Measurements from ENCODE around the gene BCL11B.

The BCL11B gene

DNA sequence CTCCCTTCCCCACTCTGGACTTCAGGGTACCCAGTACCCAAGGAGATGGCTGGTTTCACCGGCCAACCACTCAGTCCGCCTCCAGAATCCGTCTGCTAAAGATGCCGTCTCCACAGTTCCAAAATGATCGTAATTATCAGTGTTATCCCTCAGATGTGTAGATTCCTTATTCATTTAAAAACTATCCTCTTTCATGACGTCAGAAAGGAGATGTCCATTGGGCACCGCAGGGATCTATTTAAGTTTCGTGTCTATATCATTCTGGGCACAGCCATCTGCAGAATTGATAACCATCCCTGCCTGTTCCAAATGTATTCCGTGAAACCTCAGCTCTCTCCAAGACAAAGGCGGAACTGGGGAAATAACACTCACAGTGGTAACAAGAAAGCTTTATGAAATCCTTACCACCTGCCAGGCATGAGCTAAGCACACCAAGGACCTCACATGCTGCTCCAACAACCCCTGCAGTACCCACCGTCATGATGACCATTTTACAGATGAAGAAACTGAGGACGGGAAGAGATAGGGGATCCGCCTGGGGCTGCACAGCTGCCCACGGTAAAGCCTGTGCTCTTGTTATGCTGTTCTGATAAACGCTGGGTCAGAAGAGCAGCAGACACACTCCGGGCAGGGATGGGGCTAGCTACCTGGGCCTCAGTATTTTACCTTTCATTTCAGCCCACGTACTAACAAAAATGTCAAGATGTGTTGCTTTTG is 90.0 kb downstream of the BCL11B start:
- no peak for DNase-seq (ENCODE audit: low spot score)

DNA sequence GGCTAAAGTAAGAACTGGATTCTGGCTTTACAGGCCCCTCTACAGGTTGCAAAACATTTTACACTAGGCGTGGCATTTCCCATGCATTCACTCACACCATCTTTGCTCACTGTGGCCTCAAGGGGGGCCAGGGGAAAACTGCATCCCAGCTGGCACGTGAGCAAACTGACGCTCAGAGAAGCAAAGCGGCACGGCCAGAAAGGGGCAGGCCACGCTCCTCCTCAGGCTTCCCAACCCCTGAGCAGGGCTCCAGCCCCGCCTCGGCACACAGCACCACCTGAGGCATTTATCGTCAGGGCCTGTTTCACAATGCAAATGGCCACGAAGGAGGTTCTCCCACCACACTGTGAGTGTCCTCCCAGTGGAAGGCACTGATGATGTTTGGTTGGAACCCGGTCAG is 90.8 kb downstream of the BCL11B start:
- DNase-seq (ENCODE audit: low spot score): no peak

GRCh38 chr14:99179946-99180345 is 92.1 kb downstream of the BCL11B start:
- no peak for DNase-seq (ENCODE audit: low spot score)

DNA sequence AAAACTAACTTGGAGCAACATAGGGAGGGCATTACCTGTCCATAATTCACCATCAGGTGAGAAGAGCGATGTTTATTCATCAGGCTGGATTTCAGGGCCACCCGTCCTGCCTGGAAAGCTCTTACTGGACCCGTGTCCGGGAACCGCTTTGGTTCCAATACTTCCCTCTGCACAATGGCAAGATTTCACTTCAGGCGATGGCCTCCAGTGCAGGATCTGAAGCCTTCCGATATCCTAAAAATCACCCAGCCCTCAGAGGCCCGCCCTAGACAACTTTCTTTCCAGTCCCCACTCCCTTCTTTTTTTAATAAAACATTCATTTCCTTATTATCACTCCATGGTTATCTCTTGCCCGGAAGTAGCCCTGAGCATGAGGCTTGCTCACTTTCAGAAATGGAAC is 92.5 kb downstream of the BCL11B start:
- DNase-seq (ENCODE audit: low spot score): no peak

DNA sequence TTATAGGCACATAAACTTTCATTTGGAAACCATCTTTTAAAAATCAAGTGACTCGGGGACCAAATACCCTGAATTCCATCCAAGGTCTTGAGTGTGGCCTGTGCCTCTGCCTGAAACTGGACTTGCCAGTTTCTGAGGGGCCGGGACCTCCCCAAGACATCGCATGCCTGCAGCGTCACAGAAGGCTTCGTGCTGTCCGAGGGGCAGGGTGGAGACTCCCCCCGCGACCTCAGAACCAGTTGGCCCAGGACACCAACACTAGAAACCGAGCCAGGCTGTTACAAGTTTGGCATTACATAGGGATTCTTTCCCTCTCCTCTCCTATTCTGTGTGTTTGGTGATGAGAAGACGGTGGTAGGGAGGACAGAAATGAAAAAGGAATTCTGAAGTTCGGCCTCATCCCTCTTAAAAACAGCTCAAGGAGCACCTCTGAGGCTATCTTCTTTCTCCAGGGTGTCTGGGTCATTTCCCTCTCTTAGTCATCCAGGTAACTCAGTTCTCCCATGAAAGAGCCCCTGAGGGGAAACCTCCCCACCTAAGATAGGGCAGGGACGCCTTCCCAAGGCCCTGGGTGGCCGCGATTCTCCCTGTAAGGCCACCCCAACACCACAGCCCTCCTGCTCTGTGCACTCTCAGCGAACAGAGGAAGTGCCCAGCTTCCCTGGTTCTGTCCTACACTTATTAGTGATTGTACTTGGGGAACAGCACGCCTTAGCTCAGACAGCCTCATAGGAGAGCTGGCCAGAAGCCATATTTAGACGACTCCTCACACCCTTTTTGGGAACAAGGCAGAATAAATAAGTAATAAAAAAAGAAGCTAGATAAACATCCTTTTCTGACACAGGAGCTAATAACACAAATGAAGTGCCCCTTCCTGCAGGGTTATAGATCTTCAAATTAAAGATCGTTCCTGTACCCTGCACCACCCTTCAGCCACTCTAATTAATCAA is 93.8 kb downstream of the BCL11B start:
- no peak for DNase-seq (ENCODE audit: low spot score)

- no peak for DNase-seq (ENCODE audit: low spot score)
These were observed 94.8 kb downstream of the BCL11B start for GRCh38 chr14:99177046-99177655.

DNA sequence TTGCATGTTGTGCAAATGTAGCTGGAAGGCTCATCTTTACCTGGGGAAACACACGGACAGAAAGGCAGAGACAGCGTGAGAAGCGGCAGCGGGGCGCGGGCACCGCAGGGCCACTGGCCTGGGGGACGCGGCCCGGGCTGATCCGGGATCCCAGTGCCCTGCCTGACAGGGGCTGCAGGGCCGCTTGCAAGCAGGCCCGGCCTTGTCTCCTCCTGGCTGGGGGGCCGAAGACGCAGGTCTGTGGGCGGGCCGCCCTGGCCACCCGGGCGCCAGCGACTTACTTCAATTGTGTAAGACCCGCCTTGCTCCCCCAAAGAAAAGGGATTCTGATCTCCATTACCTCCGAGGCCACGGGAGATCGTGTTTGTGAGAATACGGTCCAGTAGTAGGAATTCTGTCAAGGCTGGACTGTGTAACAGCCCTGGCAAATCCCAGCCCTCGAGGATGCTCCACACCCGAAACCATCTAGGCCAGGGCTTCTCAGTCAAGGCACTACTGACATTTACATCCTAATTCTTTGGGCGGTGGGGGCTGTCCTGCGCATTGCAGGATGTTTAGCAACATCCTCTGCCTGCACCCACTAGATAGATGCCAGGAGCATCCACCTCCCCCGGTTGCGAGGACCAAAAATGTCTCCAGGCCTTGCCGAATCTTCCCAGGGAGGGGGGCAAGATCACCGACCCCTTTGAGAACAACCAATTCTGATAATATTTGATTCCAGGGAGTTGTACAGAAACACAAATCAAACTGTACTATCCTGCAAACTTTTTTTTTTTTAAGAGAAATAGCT is 95.6 kb downstream of the BCL11B start:
- no peak for DNase-seq (ENCODE audit: low spot score)

DNA sequence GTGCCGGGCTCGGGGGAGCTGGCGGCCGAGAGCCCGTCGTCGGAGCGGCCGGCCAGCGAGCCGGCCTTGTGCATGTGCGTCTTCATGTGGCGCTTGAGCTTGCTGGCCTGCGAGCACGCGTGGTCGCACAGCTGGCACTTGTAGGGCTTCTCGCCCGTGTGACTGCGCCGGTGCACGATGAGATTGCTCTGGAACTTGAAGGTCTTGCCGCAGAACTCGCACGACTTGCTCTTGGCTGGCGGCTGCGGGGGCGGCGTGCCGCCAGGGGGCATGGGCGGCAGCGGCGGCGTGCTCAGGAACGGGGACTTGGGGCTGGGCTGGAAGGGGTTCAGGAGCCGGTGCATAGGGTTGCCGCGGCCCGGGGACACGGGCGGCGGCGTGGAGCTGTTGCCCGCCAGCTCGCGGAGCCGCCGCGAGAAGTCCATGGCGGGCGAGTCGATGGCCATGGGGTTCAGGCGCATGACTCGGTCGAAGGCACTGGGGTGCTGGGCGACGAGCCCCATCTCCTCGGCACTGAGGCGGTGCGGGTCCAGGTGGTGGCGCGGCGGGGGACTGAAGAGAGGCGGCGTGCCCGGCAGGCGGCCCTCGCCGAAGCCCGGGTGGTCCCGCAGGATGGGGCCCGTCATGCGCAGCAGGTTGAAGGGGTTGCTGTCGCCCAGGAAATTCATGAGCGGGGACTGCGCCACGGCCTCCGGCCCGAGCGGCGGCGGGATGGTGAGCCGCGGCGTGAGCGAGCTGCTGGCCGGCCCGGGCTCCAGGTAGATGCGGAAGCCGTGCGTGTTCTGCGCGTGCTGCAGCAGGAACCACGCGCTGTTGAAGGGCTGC is 96.5 kb downstream of the BCL11B start:
- DNase-seq (ENCODE audit: low spot score): no peak

DNA sequence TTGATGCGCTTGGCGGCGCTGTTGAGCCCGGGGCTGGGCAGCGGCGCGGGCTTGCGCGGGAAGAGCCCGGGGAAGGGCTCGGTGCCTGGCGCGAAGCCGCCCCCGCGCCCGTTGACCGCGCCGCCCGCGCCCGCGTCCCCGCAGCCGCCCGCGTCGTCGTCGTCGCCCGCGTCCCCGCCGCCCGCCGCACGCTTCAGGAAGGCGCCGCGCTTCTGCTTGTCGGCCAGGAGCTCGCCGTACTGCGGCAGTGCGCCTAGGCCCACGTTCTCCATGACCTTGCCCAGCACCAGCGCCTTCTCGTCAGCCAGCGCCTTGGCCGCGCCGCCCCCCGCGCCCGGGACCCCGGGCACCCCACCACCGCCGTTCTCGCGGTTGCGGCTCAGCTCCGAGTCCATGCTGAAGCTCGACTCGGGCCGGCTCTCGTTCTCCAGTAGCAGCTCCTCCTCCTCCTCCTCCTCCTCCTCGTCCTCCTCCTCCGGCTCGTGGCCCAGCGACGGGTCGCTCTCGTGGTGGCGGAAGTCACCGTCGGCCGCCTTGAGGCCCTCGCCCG is 97.2 kb downstream of the BCL11B start:
- no peak for DNase-seq (ENCODE audit: low spot score)

DNA sequence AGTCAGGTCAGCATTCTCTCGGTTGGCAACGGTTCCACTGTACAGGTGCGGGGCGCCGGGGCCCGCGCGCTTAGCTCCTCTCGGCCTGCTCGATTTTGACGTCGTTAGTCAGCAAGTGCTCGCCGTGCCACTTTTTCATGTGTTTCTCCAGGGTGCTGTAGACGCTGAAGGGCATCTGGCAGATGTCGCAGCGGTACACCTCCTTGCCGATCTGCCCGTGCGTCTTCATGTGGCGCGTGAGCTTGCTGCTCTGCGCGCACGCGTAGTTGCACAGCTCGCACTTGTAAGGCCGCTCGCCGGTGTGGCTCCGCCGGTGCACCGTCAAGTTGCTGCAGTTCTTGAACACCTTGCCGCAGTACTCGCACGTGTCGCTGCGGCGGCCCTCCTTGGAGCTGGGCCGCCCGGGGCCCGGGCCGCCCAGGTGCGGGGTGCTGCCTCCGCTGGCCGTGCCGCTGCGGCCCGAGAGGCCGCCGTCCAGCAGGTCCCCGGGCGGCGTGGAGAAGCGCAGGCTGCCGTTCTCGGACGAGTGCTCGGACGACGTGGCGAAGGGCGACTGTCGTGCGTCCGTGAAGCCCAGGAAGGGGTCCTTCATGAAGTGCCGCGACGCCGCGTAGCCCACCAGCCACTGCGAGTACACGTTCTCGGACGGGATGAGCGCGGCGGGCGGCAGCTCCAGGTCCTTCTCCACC is 97.8 kb downstream of the BCL11B start:
- DNase-seq (ENCODE audit: low spot score): no peak

DNA sequence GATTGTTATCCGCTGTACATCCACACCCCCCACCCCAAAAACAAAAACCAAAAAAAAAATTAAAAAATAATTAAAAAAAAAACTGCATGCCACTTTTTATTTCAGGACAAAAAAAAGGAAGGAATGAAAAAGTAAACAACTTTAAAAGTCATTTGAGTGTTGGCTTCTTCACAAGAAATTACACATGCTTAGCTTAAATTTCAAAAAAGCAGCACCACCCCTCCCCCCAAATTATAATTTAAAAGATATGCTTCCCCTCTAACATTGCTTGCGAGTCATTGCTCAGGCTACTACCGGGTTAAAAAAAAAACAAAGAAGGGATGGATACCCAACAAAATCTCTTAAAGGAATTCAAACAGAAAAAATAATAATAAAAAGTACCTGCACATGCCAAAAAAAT is 98.5 kb downstream of the BCL11B start:
- DNase-seq (ENCODE audit: low spot score): no peak

DNA sequence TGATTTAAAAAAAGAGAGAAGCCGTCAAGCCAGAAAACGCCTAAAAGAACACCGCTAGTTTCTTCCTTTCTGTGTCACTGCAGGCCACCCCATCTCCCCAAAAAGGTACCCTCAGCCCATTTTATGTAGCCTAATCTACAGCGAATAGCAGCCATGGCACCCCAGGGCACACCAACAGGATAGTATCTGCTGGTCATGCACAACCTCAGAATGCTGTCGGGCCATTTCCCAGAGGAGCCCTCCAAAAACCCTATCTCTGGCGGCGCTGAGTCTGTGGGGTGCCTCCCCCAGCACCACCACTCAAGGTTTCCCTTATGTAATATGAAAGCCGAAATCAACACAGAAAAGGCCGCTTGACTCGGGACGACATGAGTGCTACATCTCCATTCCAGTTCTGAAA is 98.9 kb downstream of the BCL11B start:
- no peak for DNase-seq (ENCODE audit: low spot score)

- DNase-seq (ENCODE audit: low spot score): no peak
These were observed 100.6 kb downstream of the BCL11B start for GRCh38 chr14:99171396-99171795.

- no peak for DNase-seq (ENCODE audit: low spot score)
These were observed 102.1 kb downstream of the BCL11B start for GRCh38 chr14:99169776-99170356.

- DNase-seq (ENCODE audit: low spot score): no peak
These were observed 103.7 kb downstream of the BCL11B start for GRCh38 chr14:99168330-99168729.

DNA sequence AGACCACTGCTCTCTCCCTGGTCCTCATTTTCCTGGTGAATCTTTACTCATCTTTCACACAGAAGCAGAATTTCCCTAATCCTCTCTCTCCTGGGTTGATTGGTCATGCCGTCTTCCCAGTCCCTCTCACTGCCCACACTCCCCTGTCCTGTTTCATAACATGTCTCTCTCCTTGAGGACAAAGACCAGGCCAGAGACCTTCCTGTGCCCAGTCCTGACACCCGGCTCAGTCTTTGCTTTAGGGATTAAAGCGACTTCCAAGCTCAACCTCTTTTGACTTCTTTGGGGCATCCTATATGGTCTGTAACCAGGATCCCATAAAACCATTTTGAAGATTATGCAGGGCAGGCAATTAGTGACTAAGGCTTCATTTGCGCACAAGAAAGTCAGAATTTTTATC is 105.5 kb downstream of the BCL11B start:
- DNase-seq (ENCODE audit: low spot score): no peak

GRCh38 chr14:99164712-99165111 is 107.3 kb downstream of the BCL11B start:
- no peak for DNase-seq (ENCODE audit: low spot score)

- DNase-seq (ENCODE audit: low spot score): no peak
These were observed 108.6 kb downstream of the BCL11B start for GRCh38 chr14:99163446-99163845.

- no peak for DNase-seq (ENCODE audit: low spot score)
These were observed 112.4 kb downstream of the BCL11B start for GRCh38 chr14:99159341-99160340.

Data from iPS-NIHi11 (cell line).